Mesothelial cell of epicardium (in vitro differentiated cells): ENCODE measurements around the gene GPR132. TPM values are rescaled to one million over a fixed set of nuclear protein-coding genes. Genes with fewer than 3 reads are reported as not detected.
A peak's percentile ranks its signal among the peaks of the same experiment; 100 is the strongest.

Experiments used
- DNase-seq, 2 experiments: peaks; one replicate each; pipeline ENCODE4 v3.0.0; 2021; ENCODE audit warnings: low spot score in 2 of 2; ENCODE audit not compliant: unreplicated experiment in 2 of 2
- H3K27ac Mint-ChIP-seq: 2 replicates; pipeline ENCODE4 v1.8.0; 2021; ENCODE audit warnings: mixed read lengths
- H3K27me3 Mint-ChIP-seq: 2 replicates; pipeline ENCODE4 v1.8.0; 2021; ENCODE audit warnings: low read depth, mixed read lengths
- H3K36me3 Mint-ChIP-seq: 2 replicates; pipeline ENCODE4 v1.8.0; 2021; ENCODE audit warnings: mixed read lengths
- H3K4me1 Mint-ChIP-seq: 2 replicates; pipeline ENCODE4 v1.8.0; 2021; ENCODE audit warnings: mixed read lengths
- H3K4me3 Mint-ChIP-seq: 2 replicates; pipeline ENCODE4 v1.8.0; 2021; ENCODE audit warnings: mild to moderate bottlenecking, moderate library complexity, mixed read lengths
- H3K9me3 Mint-ChIP-seq: 2 replicates; pipeline ENCODE4 v1.8.0; 2021; ENCODE audit warnings: mixed read lengths
- total RNA-seq: library from RNA; stranded (reverse); gene quantifications from 3 replicates; pipeline ENCODE4 v1.2.1, GENCODE V29; 2021
- TF ChIP-seq, protein P1 (sequence below): fragments of 200-600 bp; sonication (generic); IDR thresholded peaks from one replicate; pipeline ENCODE4 v1.5.0; 2021; ENCODE audit warnings: antibody characterized with exemption; ENCODE audit not compliant: unreplicated experiment

The GPR132 gene
- total RNA-seq, 1 donor from 2014 or later, result 1.6 TPM

- TF ChIP-seq, protein P1, sequence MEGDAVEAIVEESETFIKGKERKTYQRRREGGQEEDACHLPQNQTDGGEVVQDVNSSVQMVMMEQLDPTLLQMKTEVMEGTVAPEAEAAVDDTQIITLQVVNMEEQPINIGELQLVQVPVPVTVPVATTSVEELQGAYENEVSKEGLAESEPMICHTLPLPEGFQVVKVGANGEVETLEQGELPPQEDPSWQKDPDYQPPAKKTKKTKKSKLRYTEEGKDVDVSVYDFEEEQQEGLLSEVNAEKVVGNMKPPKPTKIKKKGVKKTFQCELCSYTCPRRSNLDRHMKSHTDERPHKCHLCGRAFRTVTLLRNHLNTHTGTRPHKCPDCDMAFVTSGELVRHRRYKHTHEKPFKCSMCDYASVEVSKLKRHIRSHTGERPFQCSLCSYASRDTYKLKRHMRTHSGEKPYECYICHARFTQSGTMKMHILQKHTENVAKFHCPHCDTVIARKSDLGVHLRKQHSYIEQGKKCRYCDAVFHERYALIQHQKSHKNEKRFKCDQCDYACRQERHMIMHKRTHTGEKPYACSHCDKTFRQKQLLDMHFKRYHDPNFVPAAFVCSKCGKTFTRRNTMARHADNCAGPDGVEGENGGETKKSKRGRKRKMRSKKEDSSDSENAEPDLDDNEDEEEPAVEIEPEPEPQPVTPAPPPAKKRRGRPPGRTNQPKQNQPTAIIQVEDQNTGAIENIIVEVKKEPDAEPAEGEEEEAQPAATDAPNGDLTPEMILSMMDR, result no peak
- Mint-ChIP-seq H3K36me3 (no peaks in the 10 kb centered on the region), H3K27me3 (no peaks in the 10 kb centered on the region), H3K27ac (no peak overlapping the region), H3K4me3 (no peak overlapping the region), H3K9me3 (peaks cover 10% of the 10 kb centered on the region), H3K4me1 (peaks cover 16% of the 10 kb centered on the region)
- no peak for DNase-seq
These were observed 13.1 kb upstream of the GPR132 start for GRCh38 chr14:105078294-105078693.

- no peak overlapping the region for H3K4me3 Mint-ChIP-seq
- peak in 1 of 2 experiments; percentile 37 for DNase-seq
- peaks cover 10% of the 10 kb centered on the region for H3K9me3 Mint-ChIP-seq
- H3K27me3 Mint-ChIP-seq, result peaks cover 4% of the 10 kb centered on the region
- TF ChIP-seq, protein P1, result no peak
- H3K27ac Mint-ChIP-seq, result no peak overlapping the region
- peaks cover 16% of the 10 kb centered on the region for H3K4me1 Mint-ChIP-seq
- no peaks in the 10 kb centered on the region for H3K36me3 Mint-ChIP-seq
These were observed 12.4 kb upstream of the GPR132 start for GRCh38 chr14:105077649-105077995.

GRCh38 chr14:105076805-105077648, 11.8 kb upstream of the GPR132 start:
- Mint-ChIP-seq H3K27me3 (peaks cover 10% of the 10 kb centered on the region), H3K27ac (no peak overlapping the region), H3K9me3 (peaks cover 10% of the 10 kb centered on the region), H3K36me3 (no peaks in the 10 kb centered on the region), H3K4me1 (peaks cover 16% of the 10 kb centered on the region), H3K4me3 (no peak overlapping the region)
- peak in 1 of 2 experiments; percentile 32 for DNase-seq
- TF ChIP-seq, protein P1, result no peak

- TF ChIP-seq, protein P1, result no peak
- peaks cover 10% of the 10 kb centered on the region for H3K9me3 Mint-ChIP-seq
- H3K4me1 Mint-ChIP-seq, result peaks cover 16% of the 10 kb centered on the region
- H3K27me3 Mint-ChIP-seq, result peaks cover 14% of the 10 kb centered on the region
- peak in 1 of 2 experiments; percentile 34 for DNase-seq
- no peaks in the 10 kb centered on the region for H3K36me3 Mint-ChIP-seq
- H3K4me3 Mint-ChIP-seq, result no peak overlapping the region
- H3K27ac Mint-ChIP-seq, result no peak overlapping the region
These were observed 11.1 kb upstream of the GPR132 start for GRCh38 chr14:105076296-105076804.

- Mint-ChIP-seq H3K36me3 (no peaks in the 10 kb centered on the region), H3K27me3 (peaks cover 14% of the 10 kb centered on the region), H3K4me3 (peak overlapping the region; percentile 34), H3K4me1 (peaks cover 16% of the 10 kb centered on the region), H3K9me3 (peaks cover 6% of the 10 kb centered on the region), H3K27ac (peak overlapping the region; percentile 30)
- TF ChIP-seq, protein P1, result no peak
- peak in 1 of 2 experiments; percentile 38 for DNase-seq
These were observed 10.4 kb upstream of the GPR132 start for GRCh38 chr14:105075379-105076295.
